Activated T-helper 17 cell treated with anti-CD3 and anti-CD28 coated beads, Interleukin-2, amount 50 U/mL, for 72 hours (primary cell): ENCODE results near the gene BCHE. TPM values are rescaled to one million over a fixed set of nuclear protein-coding genes. Genes with fewer than 3 reads are reported as not detected.

Experiments
- ATAC-seq: fragments of 150-1000 bp; cut with Tn5 transposase; replicated peaks from 2 replicates; pipeline ENCODE4 v1.10.0; 2021; ENCODE audit warnings: mild to moderate bottlenecking, moderate library complexity
- H3K27ac Mint-ChIP-seq: one replicate; pipeline ENCODE4 v1.8.0; 2022; ENCODE audit warnings: mixed read lengths
- H3K27me3 Mint-ChIP-seq: one replicate; pipeline ENCODE4 v1.8.0; 2022; ENCODE audit warnings: mixed read lengths
- H3K36me3 Mint-ChIP-seq: one replicate; pipeline ENCODE4 v1.8.0; 2022; ENCODE audit warnings: low read depth, mild to moderate bottlenecking, mixed read lengths
- H3K4me1 Mint-ChIP-seq: one replicate; pipeline ENCODE4 v1.8.0; 2022; ENCODE audit warnings: mixed read lengths
- H3K4me3 Mint-ChIP-seq: one replicate; pipeline ENCODE4 v1.8.0; 2022; ENCODE audit warnings: mild to moderate bottlenecking, mixed read lengths
- H3K9me3 Mint-ChIP-seq: one replicate; pipeline ENCODE4 v1.8.0; 2022; ENCODE audit warnings: mixed read lengths
- total RNA-seq, 2 donors: library from RNA; stranded (reverse); gene quantifications; one replicate each; pipeline ENCODE4 v1.2.3, GENCODE V29; 2022

The BCHE gene
- total RNA-seq, 2 donors from 2014 or later: not detected

DNA sequence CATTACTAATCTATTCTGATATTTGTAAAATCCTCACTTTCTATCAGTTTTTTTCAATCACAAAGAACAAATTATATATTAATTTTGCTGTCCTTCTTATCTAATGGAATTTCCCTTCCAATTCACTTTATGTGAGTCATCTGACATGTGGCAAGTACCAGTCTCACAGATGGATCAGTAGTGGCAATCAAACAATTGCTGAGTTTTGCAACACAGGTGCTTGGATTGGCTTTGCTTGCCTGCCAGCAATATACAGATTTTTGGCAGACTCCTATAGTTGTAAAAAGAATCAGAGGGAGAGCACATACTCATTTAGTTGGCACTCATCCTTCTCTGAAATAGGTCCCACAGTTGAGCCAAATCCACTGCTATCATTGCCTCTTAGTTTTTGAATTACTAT is 83.7 kb downstream of the BCHE start:
- no peak overlapping the region for H3K27ac Mint-ChIP-seq
- no peaks in the 10 kb centered on the region for H3K36me3 Mint-ChIP-seq
- H3K9me3 Mint-ChIP-seq: peaks cover 13% of the 10 kb centered on the region
- H3K27me3 Mint-ChIP-seq: no peaks in the 10 kb centered on the region
- H3K4me1 Mint-ChIP-seq: no peaks in the 10 kb centered on the region
- H3K4me3 Mint-ChIP-seq: no peak overlapping the region
- no peak for ATAC-seq

DNA sequence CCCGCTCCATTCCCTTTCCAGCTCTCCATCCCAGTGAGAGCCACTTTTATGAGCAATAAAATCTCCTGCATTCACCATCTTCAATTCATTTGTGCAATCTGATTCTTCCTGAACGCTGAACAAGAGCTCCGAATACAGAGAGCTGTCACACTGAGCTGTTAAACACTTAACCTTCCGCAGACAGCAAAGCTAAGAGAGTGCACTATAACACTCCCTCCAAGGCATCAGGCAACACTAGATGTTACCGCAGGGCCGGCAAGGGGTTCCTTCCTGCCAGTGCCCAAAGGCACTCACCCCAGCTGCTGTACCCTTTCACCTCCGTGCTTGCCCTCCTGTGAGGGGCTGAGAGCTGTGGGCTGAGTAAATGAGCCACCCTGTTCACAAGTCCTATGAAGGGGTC is 85.6 kb downstream of the BCHE start:
- Mint-ChIP-seq H3K4me1 (no peaks in the 10 kb centered on the region), H3K27ac (no peak overlapping the region), H3K4me3 (no peak overlapping the region), H3K27me3 (no peaks in the 10 kb centered on the region), H3K9me3 (peaks cover 10% of the 10 kb centered on the region), H3K36me3 (no peaks in the 10 kb centered on the region)
- no peak for ATAC-seq

- H3K27me3 Mint-ChIP-seq: no peaks in the 10 kb centered on the region
- no peak for ATAC-seq
Observed at GRCh38 chr3:165749821-165750220, 87.4 kb downstream of the BCHE start.

DNA sequence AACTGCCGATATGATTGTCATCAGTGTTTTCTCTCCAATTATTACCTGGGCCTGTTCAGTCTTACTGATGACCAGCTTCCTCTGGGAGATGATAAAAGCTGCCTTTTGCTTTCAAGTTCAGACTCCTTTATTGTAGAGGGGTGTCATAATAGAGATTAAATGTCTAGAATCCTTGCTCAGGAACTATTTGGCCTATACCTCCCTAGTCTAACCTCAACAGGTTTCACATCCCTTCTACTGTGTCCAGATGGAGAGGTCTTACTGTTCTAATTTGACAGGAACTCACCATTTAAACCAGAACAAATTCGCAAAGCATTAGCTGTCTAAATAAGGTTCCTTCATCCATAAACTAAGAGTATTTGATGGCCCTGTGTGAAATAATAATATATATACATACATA is 88.0 kb downstream of the BCHE start:
- H3K27ac Mint-ChIP-seq: no peak overlapping the region
- H3K9me3 Mint-ChIP-seq: peaks cover 6% of the 10 kb centered on the region
- no peaks in the 10 kb centered on the region for H3K27me3 Mint-ChIP-seq
- no peak for ATAC-seq
- H3K36me3 Mint-ChIP-seq: no peaks in the 10 kb centered on the region
- H3K4me3 Mint-ChIP-seq: no peak overlapping the region
- H3K4me1 Mint-ChIP-seq: no peaks in the 10 kb centered on the region

More at GRCh38 chr3:165749821-165750220, 87.4 kb downstream of the BCHE start:
- H3K4me1 Mint-ChIP-seq: no peaks in the 10 kb centered on the region
- no peak overlapping the region for H3K27ac Mint-ChIP-seq
- H3K9me3 Mint-ChIP-seq: peaks cover 3% of the 10 kb centered on the region
- H3K36me3 Mint-ChIP-seq: no peaks in the 10 kb centered on the region
- no peak overlapping the region for H3K4me3 Mint-ChIP-seq

DNA sequence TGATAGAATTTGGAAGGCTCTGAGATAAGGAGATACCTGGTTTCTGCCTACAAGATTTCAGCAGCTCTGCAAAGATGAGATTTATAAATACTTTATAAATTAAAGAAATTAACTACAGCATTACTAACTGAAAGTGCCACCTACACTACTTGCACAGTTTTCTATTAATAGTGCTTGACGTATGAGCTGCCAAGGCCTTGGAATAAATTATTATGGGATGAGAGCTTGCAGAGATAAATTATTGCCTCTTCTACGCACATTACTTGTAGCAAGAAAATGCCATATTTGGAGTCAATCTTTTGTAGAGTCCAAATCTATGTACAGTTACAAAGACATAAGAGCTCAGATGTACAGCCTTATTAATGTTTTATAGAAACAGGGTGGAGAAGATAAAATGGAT is 89.1 kb downstream of the BCHE start:
- no peaks in the 10 kb centered on the region for H3K4me1 Mint-ChIP-seq
- H3K27me3 Mint-ChIP-seq: no peaks in the 10 kb centered on the region
- H3K27ac Mint-ChIP-seq: no peak overlapping the region
- no peaks in the 10 kb centered on the region for H3K36me3 Mint-ChIP-seq
- ATAC-seq: no peak
- peaks cover 6% of the 10 kb centered on the region for H3K9me3 Mint-ChIP-seq
- no peak overlapping the region for H3K4me3 Mint-ChIP-seq

GRCh38 chr3:165746874-165747273 is 90.3 kb downstream of the BCHE start:
- Mint-ChIP-seq H3K4me3 (no peak overlapping the region), H3K36me3 (no peaks in the 10 kb centered on the region), H3K4me1 (no peaks in the 10 kb centered on the region), H3K27ac (no peak overlapping the region), H3K9me3 (peaks cover 12% of the 10 kb centered on the region), H3K27me3 (no peaks in the 10 kb centered on the region)
- ATAC-seq: no peak

GRCh38 chr3:165744025-165744424 is 93.2 kb downstream of the BCHE start:
- Mint-ChIP-seq H3K27me3 (no peaks in the 10 kb centered on the region), H3K9me3 (peaks cover 13% of the 10 kb centered on the region), H3K36me3 (no peaks in the 10 kb centered on the region), H3K4me1 (no peaks in the 10 kb centered on the region), H3K27ac (no peak overlapping the region), H3K4me3 (no peak overlapping the region)
- ATAC-seq: no peak

- peaks cover 21% of the 10 kb centered on the region for H3K9me3 Mint-ChIP-seq
- no peak overlapping the region for H3K4me3 Mint-ChIP-seq
- no peak overlapping the region for H3K27ac Mint-ChIP-seq
- H3K4me1 Mint-ChIP-seq: no peaks in the 10 kb centered on the region
- no peaks in the 10 kb centered on the region for H3K36me3 Mint-ChIP-seq
- ATAC-seq: no peak
- H3K27me3 Mint-ChIP-seq: no peaks in the 10 kb centered on the region
Observed at GRCh38 chr3:165742351-165742750, 94.9 kb downstream of the BCHE start.

- no peak for ATAC-seq
- Mint-ChIP-seq H3K4me1 (no peaks in the 10 kb centered on the region), H3K4me3 (no peak overlapping the region), H3K36me3 (no peaks in the 10 kb centered on the region), H3K9me3 (no peaks in the 10 kb centered on the region), H3K27ac (no peak overlapping the region), H3K27me3 (no peaks in the 10 kb centered on the region)
Observed at GRCh38 chr3:165729756-165730155, 107.5 kb downstream of the BCHE start.

DNA sequence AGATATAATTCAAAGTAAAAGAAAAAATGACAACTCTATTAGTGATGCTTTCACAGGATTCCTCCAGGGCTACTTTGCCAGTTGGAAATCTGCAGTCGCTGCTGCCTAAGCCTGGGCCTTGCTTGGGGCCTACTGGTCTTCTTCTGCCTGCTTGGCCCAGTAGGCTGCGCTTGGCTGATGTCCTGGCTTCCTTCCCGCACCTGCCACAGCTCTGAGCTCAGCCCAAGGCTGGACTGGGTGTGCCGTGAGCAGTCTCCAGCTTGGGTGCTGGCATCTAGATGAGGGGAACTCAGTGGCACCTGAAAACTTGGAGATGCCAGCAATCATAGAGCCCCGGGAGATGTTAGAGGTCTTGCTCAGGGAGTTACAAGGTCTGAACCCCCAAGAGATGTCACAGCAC is 108.3 kb downstream of the BCHE start:
- no peak overlapping the region for H3K4me3 Mint-ChIP-seq
- ATAC-seq: no peak

DNA sequence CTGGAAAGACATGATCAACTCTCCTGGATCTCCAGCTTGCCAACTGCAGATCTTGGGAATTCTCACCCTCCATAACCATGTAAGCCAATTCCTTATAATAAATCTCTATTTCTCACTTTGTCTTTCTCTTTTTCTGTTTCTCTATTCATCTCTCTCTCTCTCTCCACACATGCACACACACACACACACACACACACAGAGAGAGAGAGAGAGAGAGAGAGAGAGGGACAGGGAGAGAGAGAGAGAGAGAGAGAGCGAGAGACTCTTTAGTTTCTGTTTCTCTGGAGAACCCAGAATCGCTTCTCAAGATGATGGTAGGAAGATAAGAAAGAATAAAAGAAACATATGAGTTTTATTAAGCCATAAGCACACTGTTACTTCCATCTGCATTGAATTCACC is 111.9 kb downstream of the BCHE start:
- Mint-ChIP-seq H3K4me3 (no peak overlapping the region), H3K36me3 (no peaks in the 10 kb centered on the region), H3K27me3 (no peaks in the 10 kb centered on the region), H3K9me3 (peaks cover 4% of the 10 kb centered on the region), H3K4me1 (no peaks in the 10 kb centered on the region), H3K27ac (no peak overlapping the region)
- ATAC-seq: no peak

More for the DNA sequence above, 108.3 kb downstream of the BCHE start:
- no peaks in the 10 kb centered on the region for H3K36me3 Mint-ChIP-seq
- no peaks in the 10 kb centered on the region for H3K27me3 Mint-ChIP-seq
- H3K27ac Mint-ChIP-seq: no peak overlapping the region
- no peaks in the 10 kb centered on the region for H3K4me1 Mint-ChIP-seq
- H3K9me3 Mint-ChIP-seq: no peaks in the 10 kb centered on the region
